H1 (cell line): ENCODE measurements around the gene TMIGD2.

ENCODE experiments used
- CHD2 ChIP-seq: IDR thresholded peaks from 2 replicates; pipeline ENCODE4 v1.6.1; 2012; ENCODE audit warnings: low read length, improper control_type of control experiment
- CTCF ChIP-seq, 3 experiments: IDR thresholded peaks; 1 replicate in 2 of 3; 2 replicates in 1 of 3; pipeline versions ENCODE4 v1.5.1 to v1.6.1; 2011; ENCODE audit warnings: low read length in 3 of 3, mild to moderate bottlenecking in 3 of 3, inconsistent platforms in 2 of 3, low read depth in 1 of 3, moderate library complexity in 1 of 3; ENCODE audit not compliant: insufficient read depth in 1 of 3; ENCODE audit errors: control extremely low read depth in 1 of 3
- JUND ChIP-seq: IDR thresholded peaks from 2 replicates; pipeline ENCODE4 v1.6.1; 2011; ENCODE audit warnings: mild to moderate bottlenecking, improper control_type of control experiment, low read length
- POLR2A ChIP-seq, 2 experiments: IDR thresholded peaks; 1 replicate in 1 of 2; 2 replicates in 1 of 2; pipeline ENCODE4 v1.6.1; 2011; ENCODE audit warnings: low read depth in 2 of 2, low read length in 2 of 2, mild to moderate bottlenecking in 2 of 2; ENCODE audit errors: control extremely low read depth in 1 of 2
- YY1 ChIP-seq: IDR thresholded peaks from 2 replicates; pipeline ENCODE4 v1.6.1; 2011; ENCODE audit warnings: low read depth, mild to moderate bottlenecking, low read length
- ZNF274 ChIP-seq: IDR thresholded peaks from 2 replicates; pipeline ENCODE4 v1.7.0; 2012; ENCODE audit warnings: low read length, borderline replicate concordance; ENCODE audit errors: extremely low read depth

GRCh38 chr19:4310247-4311121 lies 8.3 kb upstream of the TMIGD2 start:
- no peak for TF ChIP-seq YY1
- TF ChIP-seq JUND: no peak
- no peak for TF ChIP-seq CHD2
- TF ChIP-seq CTCF (IDR thresholded peaks at IDR 0.05; ENCODE audit: control extremely low read depth in 1 of 3, insufficient read depth in 1 of 3, low read depth in 1 of 3, low read length in 3 of 3): no peak
- TF ChIP-seq POLR2A (IDR thresholded peaks at IDR 0.05; ENCODE audit: control extremely low read depth in 1 of 2, low read depth in 2 of 2, low read length in 2 of 2): no peak
- no peak for TF ChIP-seq ZNF274
